Nephron (organoid): ENCODE measurements around the gene EHD4.

ENCODE experiments used
- H3K27ac Mint-ChIP-seq, 3 experiments: 2 replicates each; pipeline ENCODE4 v1.8.0; 2020; ENCODE audit warnings: mixed read lengths in 3 of 3, mild to moderate bottlenecking in 2 of 3, moderate library complexity in 1 of 3
- H3K27me3 Mint-ChIP-seq: 2 replicates; pipeline ENCODE4 v1.8.0; 2021; ENCODE audit warnings: low read depth, mild to moderate bottlenecking, moderate library complexity, mixed read lengths
- H3K36me3 Mint-ChIP-seq: 2 replicates; pipeline ENCODE4 v1.8.0; 2020; ENCODE audit warnings: low read depth, mixed read lengths
- H3K4me1 Mint-ChIP-seq: 2 replicates; pipeline ENCODE4 v1.8.0; 2020; ENCODE audit warnings: mixed read lengths
- H3K4me3 Mint-ChIP-seq, 3 experiments: 2 replicates each; pipeline ENCODE4 v1.8.0; 2020; ENCODE audit warnings: mild to moderate bottlenecking in 3 of 3, mixed read lengths in 3 of 3, moderate library complexity in 2 of 3
- H3K9me3 Mint-ChIP-seq: 2 replicates; pipeline ENCODE4 v1.8.0; 2020; ENCODE audit warnings: mixed read lengths
- CTCF ChIP-seq, 3 experiments: fragments of 200-600 bp; sonication (generic); IDR thresholded peaks; one replicate each; pipeline ENCODE4 v1.5.0; 2021; ENCODE audit warnings: antibody characterized with exemption in 3 of 3; ENCODE audit not compliant: unreplicated experiment in 3 of 3

EHD4 gene

GRCh38 chr15:41925086-41925608, 47.2 kb downstream of the EHD4 start:
- Mint-ChIP-seq H3K36me3 (peaks cover 13% of the 10 kb centered on the region), H3K27me3 (peaks cover 10% of the 10 kb centered on the region), H3K9me3 (no peaks in the 10 kb centered on the region), H3K4me3 (no peak overlapping the region), H3K4me1 (peaks cover 56% of the 10 kb centered on the region), H3K27ac (no peak overlapping the region)
- no peak for TF ChIP-seq CTCF (IDR thresholded peaks at IDR 0.05; ENCODE audit: unreplicated experiment in 3 of 3)

GRCh38 chr15:41923401-41923997, 48.9 kb downstream of the EHD4 start:
- H3K36me3 Mint-ChIP-seq, result peaks cover 17% of the 10 kb centered on the region

GRCh38 chr15:41922353-41922752, 50.0 kb downstream of the EHD4 start:
- Mint-ChIP-seq H3K27me3 (peaks cover 10% of the 10 kb centered on the region), H3K36me3 (peaks cover 17% of the 10 kb centered on the region), H3K4me1 (peaks cover 49% of the 10 kb centered on the region), H3K4me3 (no peak overlapping the region), H3K9me3 (no peaks in the 10 kb centered on the region), H3K27ac (peak overlapping the region in 1 of 3 experiments; percentile 88)
- TF ChIP-seq CTCF (IDR thresholded peaks at IDR 0.05; ENCODE audit: unreplicated experiment in 3 of 3), result no peak

More at GRCh38 chr15:41923401-41923997, 48.9 kb downstream of the EHD4 start:
- H3K27me3 Mint-ChIP-seq, result peaks cover 10% of the 10 kb centered on the region
- H3K4me3 Mint-ChIP-seq, result no peak overlapping the region
- peak overlapping the region in 1 of 3 experiments; percentile 88 for H3K27ac Mint-ChIP-seq
- no peak for TF ChIP-seq CTCF (IDR thresholded peaks at IDR 0.05; ENCODE audit: unreplicated experiment in 3 of 3)
- H3K4me1 Mint-ChIP-seq, result peaks cover 50% of the 10 kb centered on the region
- H3K9me3 Mint-ChIP-seq, result no peaks in the 10 kb centered on the region

- Mint-ChIP-seq H3K27me3 (peaks cover 10% of the 10 kb centered on the region), H3K36me3 (peaks cover 17% of the 10 kb centered on the region), H3K4me1 (peaks cover 46% of the 10 kb centered on the region), H3K27ac (peak overlapping the region; percentile 20 to 88 (median 21)), H3K4me3 (peak overlapping the region in 1 of 3 experiments; percentile 29), H3K9me3 (no peaks in the 10 kb centered on the region)
- TF ChIP-seq CTCF (IDR thresholded peaks at IDR 0.05; ENCODE audit: unreplicated experiment in 3 of 3), result no peak
Observed at GRCh38 chr15:41921639-41922038, 50.7 kb downstream of the EHD4 start.

- peaks cover 17% of the 10 kb centered on the region for H3K36me3 Mint-ChIP-seq
- peak overlapping the region in 1 of 3 experiments; percentile 29 for H3K4me3 Mint-ChIP-seq
- TF ChIP-seq CTCF (IDR thresholded peaks at IDR 0.05; ENCODE audit: unreplicated experiment in 3 of 3), result no peak
- peak overlapping the region; percentile 20 to 88 (median 21) for H3K27ac Mint-ChIP-seq
- no peaks in the 10 kb centered on the region for H3K9me3 Mint-ChIP-seq
- H3K27me3 Mint-ChIP-seq, result peaks cover 8% of the 10 kb centered on the region
- peaks cover 46% of the 10 kb centered on the region for H3K4me1 Mint-ChIP-seq
Observed at GRCh38 chr15:41921167-41921566, 51.2 kb downstream of the EHD4 start.
